GM12878 (cell line): ENCODE data around the gene LSM14B. TPM values are rescaled to one million over a fixed set of nuclear protein-coding genes. Genes with fewer than 3 reads are reported as not detected.

ENCODE experiments used
- ATAC-seq: fragments of 200-7000 bp; cut with Tn5 transposase; 3 replicates; pipeline ENCODE4 v1.9.1; 2020; ENCODE audit warnings: mild to moderate bottlenecking, moderate library complexity
- BruUV-seq: library from RNA; stranded (reverse); fragments of 400-500 nt; replicated peaks from 2 replicates; lab custom pipeline; 2021; lab: Mats Ljungman, UMichigan
- CTCF ChIA-PET: fragments of 300-600 bp; sonication (Branson Sonifier 250); formaldehyde crosslinking; extraction: SDS; loops from one replicate; lab custom pipeline; 2021; ENCODE audit warnings: inconsistent platforms; lab: Yijun Ruan, JAX
- POLR2A ChIA-PET: fragments of 350-600 bp; formaldehyde crosslinking; extraction: SDS; loops from one replicate; lab custom pipeline; 2021; ENCODE audit warnings: inconsistent platforms; lab: Charles Lee
- RAD21 ChIA-PET: fragments of 300-600 bp; sonication (Branson Sonifier 250); formaldehyde crosslinking; loops from one replicate; lab custom pipeline; 2023; ENCODE audit warnings: antibody characterized with exemption; ENCODE audit not compliant: unreplicated experiment; lab: Charles Lee
- SMC1A ChIA-PET: fragments of 300-600 bp; sonication (Branson Sonifier 250); formaldehyde crosslinking; loops from one replicate; lab custom pipeline; 2023; ENCODE audit not compliant: unreplicated experiment, uncharacterized antibody; lab: Charles Lee
- DNase-seq: peaks from one replicate; pipeline ENCODE4 v3.0.0-alpha.2; 2011; ENCODE audit warnings: low read depth, low spot score
- FAIRE-seq: peaks from 3 replicates; lab custom pipeline; 2011; peaks lifted over from hg19 to GRCh38; lab: Jason Lieb, UNC
- H2AFZ ChIP-seq: 2 replicates; pipeline ENCODE4 v1.6.0; 2011; ENCODE audit warnings: low read depth, low read length, control low read depth; ENCODE audit not compliant: control insufficient read depth
- H3K27ac ChIP-seq: 2 replicates; pipeline ENCODE4 v1.5.1; 2011; ENCODE audit warnings: control low read depth; ENCODE audit not compliant: control insufficient read depth, insufficient read depth
- H3K27me3 ChIP-seq, 2 experiments: replicated peaks in 1 of 2; 2 replicates each; pipeline versions ENCODE4 v1.6.0 to v1.6.1; 2011; ENCODE audit warnings: low read length in 1 of 2; ENCODE audit not compliant: control insufficient read depth in 2 of 2, insufficient read depth in 2 of 2
- H3K36me3 ChIP-seq, 2 experiments: 2 replicates each; pipeline ENCODE4 v1.5.1; 2011; ENCODE audit warnings: low read length in 1 of 2; ENCODE audit not compliant: control insufficient read depth in 2 of 2, insufficient read depth in 2 of 2
- H3K4me1 ChIP-seq: 2 replicates; pipeline ENCODE4 v1.6.1; 2011; ENCODE audit warnings: mild to moderate bottlenecking, low read length, moderate library complexity, mixed read lengths; ENCODE audit not compliant: control insufficient read depth, insufficient read depth
- H3K4me2 ChIP-seq: 2 replicates; pipeline ENCODE4 v1.6.0; 2011; ENCODE audit warnings: control low read depth; ENCODE audit not compliant: control insufficient read depth, insufficient read depth
- H3K4me3 ChIP-seq: fragments of 200-600 bp; sonication (generic); 2 replicates; pipeline ENCODE4 v1.5.1; 2016
- H3K79me2 ChIP-seq: 2 replicates; pipeline ENCODE4 v1.6.0; 2011; ENCODE audit warnings: low read length; ENCODE audit not compliant: control insufficient read depth, insufficient read depth
- H3K9ac ChIP-seq: 2 replicates; pipeline ENCODE4 v1.8.0; 2011; ENCODE audit warnings: low read length, control low read depth, mixed read lengths; ENCODE audit not compliant: control insufficient read depth, insufficient read depth
- H3K9me3 ChIP-seq: replicated peaks from 3 replicates; pipeline ENCODE4 v1.5.1; 2011; ENCODE audit warnings: mild to moderate bottlenecking, low read length; ENCODE audit not compliant: control insufficient read depth, insufficient read depth
- H4K20me1 ChIP-seq: 2 replicates; pipeline ENCODE4 v1.6.0; 2011; ENCODE audit not compliant: control insufficient read depth, insufficient read depth
- ATF2 ChIP-seq: IDR thresholded peaks from 2 replicates; pipeline ENCODE4 v1.6.1; 2012; ENCODE audit warnings: low read length, inconsistent platforms
- CBX5 ChIP-seq: sonication (generic); IDR thresholded peaks from 2 replicates; pipeline ENCODE4 v1.6.1; 2016; ENCODE audit warnings: low read depth, moderate library complexity, mild to moderate bottlenecking, inconsistent platforms
- CHD1 ChIP-seq: IDR thresholded peaks from 2 replicates; pipeline ENCODE4 v1.6.1; 2012; ENCODE audit warnings: low read depth, low read length, improper control_type of control experiment
- CREB1 ChIP-seq: IDR thresholded peaks from 2 replicates; pipeline ENCODE4 v1.6.1; 2012; ENCODE audit warnings: low read depth, mild to moderate bottlenecking, inconsistent platforms
- POLR2A ChIP-seq: IDR thresholded peaks from 2 replicates; pipeline ENCODE4 v1.6.1; 2011; ENCODE audit warnings: low read depth, mild to moderate bottlenecking, low read length
- POLR2AphosphoS5 ChIP-seq: IDR thresholded peaks from 2 replicates; pipeline ENCODE4 v1.6.1; 2011; ENCODE audit warnings: mild to moderate bottlenecking, low read length, inconsistent platforms
- RUNX3 ChIP-seq: IDR thresholded peaks from 2 replicates; pipeline ENCODE4 v1.6.1; 2012; ENCODE audit warnings: low read length, inconsistent platforms
- SKIL ChIP-seq: fragments of 450-650 bp; IDR thresholded peaks from 2 replicates; pipeline ENCODE4 v1.6.1; 2017; ENCODE audit warnings: mild to moderate bottlenecking, low read depth, inconsistent platforms; ENCODE audit not compliant: poor library complexity, severe bottlenecking
- SMAD1 ChIP-seq: fragments of 450-650 bp; IDR thresholded peaks from 2 replicates; pipeline ENCODE4 v1.6.1; 2018; ENCODE audit warnings: mild to moderate bottlenecking, low read depth; ENCODE audit not compliant: partially characterized antibody
- WGBS: methylation state at CpG from one replicate; pipeline ENCODE4 v1.1.6; 2016; ENCODE audit warnings: low lambda C conversion rate; ENCODE audit not compliant: insufficient replicate concordance, insufficient coverage; ENCODE audit errors: missing lambda C conversion rate; 5-methylcytosine and 5-hydroxymethylcytosine counted together
- in situ Hi-C: fragments of 300-500 bp; cut with MboI; formaldehyde crosslinking; loops from 9 replicates; pipeline ENCODE4 v1.14.3; 2018; ENCODE audit warnings: mixed read lengths
- intact Hi-C: fragments of 100-400 bp; cut with micrococcal nuclease; formaldehyde crosslinking; loops from one replicate; pipeline ENCODE4 v1.14.2; 2022; ENCODE audit not compliant: unreplicated experiment
- polyA plus RNA-seq, 11 experiments: library from polyadenylated mRNA; depleted of rRNA in 4 of 11; unstranded in 6 of 11; stranded (reverse) in 5 of 11; fragments of >200 nt; fragmentation: Nextera tagmentation in 4 of 11; fragmentation: Illumina TruSeq in 1 of 11; extraction: Ambion mirVana in 4 of 11; extraction: Trizol in 1 of 11; gene quantifications; 1 replicate in 1 of 11; 2 replicates in 10 of 11; pipeline versions ENCODE4 v1.2.1 to v1.2.3, GENCODE V29; 2011 to 2016; ENCODE audit warnings: inconsistent platforms in 2 of 11, missing spikeins in 2 of 11, low read depth in 1 of 11
- total RNA-seq, 4 experiments: library from RNA; depleted of rRNA in 3 of 4; stranded (reverse); fragments of >200 nt in 3 of 4; fragmentation: Illumina TruSeq in 1 of 4; extraction: Trizol in 1 of 4; gene quantifications; 2 replicates each; pipeline versions ENCODE4 v1.2.1 to v1.2.3, GENCODE V29; 2013 to 2021

Gene LSM14B
- total and polyA plus RNA-seq, 10 of the 15 experiments (the other 5 are each of a cell fraction or from before 2014, with no cell fraction given), result 0.56 to 34.3 (median 15.6) TPM

DNA sequence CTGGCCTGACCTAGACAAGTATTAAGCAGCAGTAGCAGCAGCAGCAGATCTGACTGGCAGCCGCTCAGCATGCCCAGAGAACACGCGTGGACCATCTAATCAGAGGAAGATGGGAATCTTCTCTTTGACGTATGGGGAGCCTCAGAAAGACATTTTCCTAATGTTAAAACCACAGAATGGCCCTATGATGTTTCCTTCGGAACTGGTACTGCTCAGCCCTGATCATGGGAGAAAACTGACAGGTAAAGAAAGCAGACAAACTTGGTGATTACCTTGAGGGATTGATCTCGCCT is 14.8 kb downstream of the LSM14B start:
- 89% methylated on average over 6 of the region's 6 CpGs for WGBS
- DNase-seq (no peak), ATAC-seq (no peak), FAIRE-seq (no peak)
- no peak overlapping the region for H2AFZ ChIP-seq
- no peaks in the 10 kb centered on the region for H3K9me3 ChIP-seq
- no peak overlapping the region for H3K27ac ChIP-seq
- TF ChIP-seq CHD1 (no peak), RUNX3 (peak; percentile 28; the same call in 1 of the 2 replicates)
- H3K9ac ChIP-seq, result no peak overlapping the region
- POLR2A ChIA-PET, result no interaction called here
- peaks cover 49 to 52% of the 10 kb centered on the region in 2 experiments for H3K36me3 ChIP-seq
- in situ Hi-C loops, result no loop called here
- peaks cover 8% of the 10 kb centered on the region for H3K4me1 ChIP-seq
- SMC1A ChIA-PET, result interaction anchor here (0.7 to 1.9 kb wide), 6 partner anchors 9 to 128 kb away, joined by 3 to 9 read pairs (median 4); no protein-coding TSS in a partner anchor
- H3K79me2 ChIP-seq, result peaks cover 31% of the 10 kb centered on the region
- intact Hi-C loops, result loop anchor here (2.0 kb wide), 1 partner anchor 126 kb away; no protein-coding TSS in a partner anchor
- peaks cover 20% of the 10 kb centered on the region for H4K20me1 ChIP-seq
- H3K4me3 ChIP-seq, result no peak overlapping the region
- CTCF ChIA-PET, result interaction anchor here (1.4 to 3.5 kb wide), 4 partner anchors 12 to 126 kb away, joined by 3 to 35 read pairs (median 21); partner anchors contain the start of gene LSM14B
- no TSS peak for BruUV-seq
- H3K4me2 ChIP-seq, result no peak overlapping the region
- H3K27me3 ChIP-seq, result no peaks in the 10 kb centered on the region
- RAD21 ChIA-PET, result interaction anchor here (3.3 kb wide), 1 partner anchor 126 kb away, joined by 18 read pairs; no protein-coding TSS in a partner anchor

- ChIA-PET CTCF (interaction anchor here (0.8 to 2.8 kb wide), 3 partner anchors 9 to 127 kb away, joined by 3 to 20 read pairs (median 4); no protein-coding TSS in a partner anchor), POLR2A (no interaction called here), SMC1A (interaction anchor here (0.7 to 1.4 kb wide), 3 partner anchors 12 to 127 kb away, joined by 3 to 4 read pairs (median 3); no protein-coding TSS in a partner anchor), RAD21 (interaction anchor here (3.3 kb wide), 1 partner anchor 127 kb away, joined by 18 read pairs; no protein-coding TSS in a partner anchor)
- Histone ChIP-seq H3K79me2 (peaks cover 38% of the 10 kb centered on the region), H3K27ac (no peak overlapping the region), H3K9ac (no peak overlapping the region), H3K36me3 (peaks cover 43 to 52% of the 10 kb centered on the region in 2 experiments), H3K4me3 (no peak overlapping the region), H3K4me1 (peaks cover 8% of the 10 kb centered on the region), H4K20me1 (peaks cover 20% of the 10 kb centered on the region), H3K4me2 (no peak overlapping the region), H3K27me3 (no peaks in the 10 kb centered on the region), H2AFZ (no peak overlapping the region), H3K9me3 (no peaks in the 10 kb centered on the region)
- DNase-seq, result no peak
- ATAC-seq, result no peak
- in situ Hi-C loops (no loop called here), intact Hi-C loops (loop anchor here (2.0 kb wide), 1 partner anchor 127 kb away; no protein-coding TSS in a partner anchor)
- TF ChIP-seq ATF2 (no peak), CBX5 (no peak), CREB1 (no peak), SKIL (no peak), SMAD1 (no peak), POLR2AphosphoS5 (peak; percentile 60; the same call in 1 of the 2 replicates), POLR2A (peak; percentile 63)
- 90% methylated on average over 8 of the region's 8 CpGs for WGBS
- BruUV-seq, result no TSS peak
- FAIRE-seq, result no peak
Measured at GRCh38 chr20:62137478-62138203, 15.4 kb downstream of the LSM14B start.
